GM12878 (cell line): ENCODE measurements around the gene GNB2. TPM values are rescaled to one million over a fixed set of nuclear protein-coding genes. Genes with fewer than 3 reads are reported as not detected.

Experiments used
- ATAC-seq: fragments of 200-7000 bp; cut with Tn5 transposase; 3 replicates; pipeline ENCODE4 v1.9.1; 2020; ENCODE audit warnings: mild to moderate bottlenecking, moderate library complexity
- BruUV-seq: library from RNA; stranded (reverse); fragments of 400-500 nt; replicated peaks from 2 replicates; lab custom pipeline; 2021; lab: Mats Ljungman, UMichigan
- CTCF ChIA-PET: fragments of 300-600 bp; sonication (Branson Sonifier 250); formaldehyde crosslinking; extraction: SDS; loops from one replicate; lab custom pipeline; 2021; ENCODE audit warnings: inconsistent platforms; lab: Yijun Ruan, JAX
- POLR2A ChIA-PET: fragments of 350-600 bp; formaldehyde crosslinking; extraction: SDS; loops from one replicate; lab custom pipeline; 2021; ENCODE audit warnings: inconsistent platforms; lab: Charles Lee
- RAD21 ChIA-PET: fragments of 300-600 bp; sonication (Branson Sonifier 250); formaldehyde crosslinking; loops from one replicate; lab custom pipeline; 2023; ENCODE audit warnings: antibody characterized with exemption; ENCODE audit not compliant: unreplicated experiment; lab: Charles Lee
- SMC1A ChIA-PET: fragments of 300-600 bp; sonication (Branson Sonifier 250); formaldehyde crosslinking; loops from one replicate; lab custom pipeline; 2023; ENCODE audit not compliant: unreplicated experiment, uncharacterized antibody; lab: Charles Lee
- DNase-seq: peaks from one replicate; pipeline ENCODE4 v3.0.0-alpha.2; 2011; ENCODE audit warnings: low read depth, low spot score
- FAIRE-seq: peaks from 3 replicates; lab custom pipeline; 2011; peaks lifted over from hg19 to GRCh38; lab: Jason Lieb, UNC
- H2AFZ ChIP-seq: 2 replicates; pipeline ENCODE4 v1.6.0; 2011; ENCODE audit warnings: low read depth, low read length, control low read depth; ENCODE audit not compliant: control insufficient read depth
- H3K27ac ChIP-seq: 2 replicates; pipeline ENCODE4 v1.5.1; 2011; ENCODE audit warnings: control low read depth; ENCODE audit not compliant: control insufficient read depth, insufficient read depth
- H3K27me3 ChIP-seq, 2 experiments: replicated peaks in 1 of 2; 2 replicates each; pipeline versions ENCODE4 v1.6.0 to v1.6.1; 2011; ENCODE audit warnings: low read length in 1 of 2; ENCODE audit not compliant: control insufficient read depth in 2 of 2, insufficient read depth in 2 of 2
- H3K36me3 ChIP-seq, 2 experiments: 2 replicates each; pipeline ENCODE4 v1.5.1; 2011; ENCODE audit warnings: low read length in 1 of 2; ENCODE audit not compliant: control insufficient read depth in 2 of 2, insufficient read depth in 2 of 2
- H3K4me1 ChIP-seq: 2 replicates; pipeline ENCODE4 v1.6.1; 2011; ENCODE audit warnings: mild to moderate bottlenecking, low read length, moderate library complexity, mixed read lengths; ENCODE audit not compliant: control insufficient read depth, insufficient read depth
- H3K4me2 ChIP-seq: 2 replicates; pipeline ENCODE4 v1.6.0; 2011; ENCODE audit warnings: control low read depth; ENCODE audit not compliant: control insufficient read depth, insufficient read depth
- H3K4me3 ChIP-seq: fragments of 200-600 bp; sonication (generic); 2 replicates; pipeline ENCODE4 v1.5.1; 2016
- H3K79me2 ChIP-seq: 2 replicates; pipeline ENCODE4 v1.6.0; 2011; ENCODE audit warnings: low read length; ENCODE audit not compliant: control insufficient read depth, insufficient read depth
- H3K9ac ChIP-seq: 2 replicates; pipeline ENCODE4 v1.8.0; 2011; ENCODE audit warnings: low read length, control low read depth, mixed read lengths; ENCODE audit not compliant: control insufficient read depth, insufficient read depth
- H3K9me3 ChIP-seq: replicated peaks from 3 replicates; pipeline ENCODE4 v1.5.1; 2011; ENCODE audit warnings: mild to moderate bottlenecking, low read length; ENCODE audit not compliant: control insufficient read depth, insufficient read depth
- H4K20me1 ChIP-seq: 2 replicates; pipeline ENCODE4 v1.6.0; 2011; ENCODE audit not compliant: control insufficient read depth, insufficient read depth
- BCLAF1 ChIP-seq: fragments of 450-650 bp; IDR thresholded peaks from 2 replicates; pipeline ENCODE4 v1.6.1; 2017; ENCODE audit warnings: antibody characterized with exemption, mild to moderate bottlenecking, moderate library complexity
- CBFB ChIP-seq: IDR thresholded peaks from 2 replicates; pipeline ENCODE4 v1.6.1; 2016; ENCODE audit warnings: antibody characterized with exemption, low read depth
- CREB1 ChIP-seq: IDR thresholded peaks from 2 replicates; pipeline ENCODE4 v1.6.1; 2012; ENCODE audit warnings: low read depth, mild to moderate bottlenecking, inconsistent platforms
- FOXM1 ChIP-seq: IDR thresholded peaks from 2 replicates; pipeline ENCODE4 v1.6.1; 2012; ENCODE audit warnings: low read depth, mild to moderate bottlenecking, inconsistent platforms, low read length, moderate library complexity
- KDM1A ChIP-seq: fragments of 200-600 bp; sonication (generic); IDR thresholded peaks from 2 replicates; pipeline ENCODE4 v1.6.1; 2016; ENCODE audit warnings: borderline replicate concordance
- NR2C2 ChIP-seq: IDR thresholded peaks from 2 replicates; pipeline ENCODE4 v1.6.1; 2011; ENCODE audit warnings: borderline replicate concordance, low read depth; ENCODE audit not compliant: control insufficient read depth, insufficient read length
- NR2F1 ChIP-seq: fragments of 450-650 bp; conservative IDR thresholded peaks from 2 replicates; pipeline ENCODE4 v1.6.1; 2017; ENCODE audit warnings: mild to moderate bottlenecking
- POLR2AphosphoS2 ChIP-seq: IDR thresholded peaks from 2 replicates; pipeline ENCODE4 v1.6.1; 2011; ENCODE audit warnings: low read depth, mild to moderate bottlenecking, low read length, improper control_type of control experiment, moderate library complexity
- RELB ChIP-seq: fragments of 450-650 bp; IDR thresholded peaks from 2 replicates; pipeline ENCODE4 v1.6.1; 2017; ENCODE audit warnings: low read depth, mild to moderate bottlenecking, moderate library complexity
- RFX5 ChIP-seq: IDR thresholded peaks from 2 replicates; pipeline ENCODE4 v1.6.1; 2011; ENCODE audit warnings: low read depth, low read length, improper control_type of control experiment
- WRNIP1 ChIP-seq: IDR thresholded peaks from 2 replicates; pipeline ENCODE4 v1.6.1; 2011; ENCODE audit warnings: low read depth, low read length, improper control_type of control experiment, borderline replicate concordance
- YY1 ChIP-seq: IDR thresholded peaks from 2 replicates; pipeline ENCODE4 v1.6.1; 2011; ENCODE audit warnings: low read depth, mild to moderate bottlenecking, low read length
- WGBS: methylation state at CpG from one replicate; pipeline ENCODE4 v1.1.6; 2016; ENCODE audit warnings: low lambda C conversion rate; ENCODE audit not compliant: insufficient replicate concordance, insufficient coverage; ENCODE audit errors: missing lambda C conversion rate; 5-methylcytosine and 5-hydroxymethylcytosine counted together
- in situ Hi-C: fragments of 300-500 bp; cut with MboI; formaldehyde crosslinking; loops from 9 replicates; pipeline ENCODE4 v1.14.3; 2018; ENCODE audit warnings: mixed read lengths
- intact Hi-C: fragments of 100-400 bp; cut with micrococcal nuclease; formaldehyde crosslinking; loops from one replicate; pipeline ENCODE4 v1.14.2; 2022; ENCODE audit not compliant: unreplicated experiment
- polyA plus RNA-seq, 11 experiments: library from polyadenylated mRNA; depleted of rRNA in 4 of 11; unstranded in 6 of 11; stranded (reverse) in 5 of 11; fragments of >200 nt; fragmentation: Nextera tagmentation in 4 of 11; fragmentation: Illumina TruSeq in 1 of 11; extraction: Ambion mirVana in 4 of 11; extraction: Trizol in 1 of 11; gene quantifications; 1 replicate in 1 of 11; 2 replicates in 10 of 11; pipeline versions ENCODE4 v1.2.1 to v1.2.3, GENCODE V29; 2011 to 2016; ENCODE audit warnings: inconsistent platforms in 2 of 11, missing spikeins in 2 of 11, low read depth in 1 of 11
- total RNA-seq, 4 experiments: library from RNA; depleted of rRNA in 3 of 4; stranded (reverse); fragments of >200 nt in 3 of 4; fragmentation: Illumina TruSeq in 1 of 4; extraction: Trizol in 1 of 4; gene quantifications; 2 replicates each; pipeline versions ENCODE4 v1.2.1 to v1.2.3, GENCODE V29; 2013 to 2021

GNB2 gene
- total and polyA plus RNA-seq, 10 of the 15 experiments (the other 5 are each of a cell fraction or from before 2014, with no cell fraction given) = 0.35 to 175 (median 59.7) TPM

GRCh38 chr7:100711369-100711768 lies 37.8 kb downstream of the GNB2 start:
- ATAC-seq (no peak), FAIRE-seq (no peak), DNase-seq (no peak)
- ChIA-PET CTCF (interaction anchor here (1.3 to 1.7 kb wide), 2 partner anchors 19 to 141 kb away, joined by 4 to 6 read pairs; partner anchors contain the start of gene SLC12A9), RAD21 (no interaction called here), POLR2A (interaction anchor here (0.5 kb wide), 1 partner anchor 118 kb away, joined by 3 read pairs; no protein-coding TSS in a partner anchor), SMC1A (interaction anchor here (1.2 kb wide), 1 partner anchor 130 kb away, joined by 3 read pairs; no protein-coding TSS in a partner anchor)
- H4K20me1 ChIP-seq = no peaks in the 10 kb centered on the region
- no peaks in the 10 kb centered on the region for H3K9me3 ChIP-seq
- H3K79me2 ChIP-seq = peaks cover 11% of the 10 kb centered on the region
- peaks cover 8% of the 10 kb centered on the region for H3K4me1 ChIP-seq
- WGBS = 99% methylated on average over 11 of the region's 11 CpGs
- no peak overlapping the region for H3K4me3 ChIP-seq
- BruUV-seq = no TSS peak
- H2AFZ ChIP-seq = no peak overlapping the region
- H3K4me2 ChIP-seq = no peak overlapping the region
- H3K36me3 ChIP-seq = peaks cover 0 to 5% of the 10 kb centered on the region in 2 experiments; a peak in 2 of 4 replicates
- intact Hi-C loops (no loop called here), in situ Hi-C loops (no loop called here)
- TF ChIP-seq RFX5 = no peak
- TF ChIP-seq NR2C2 = no peak
- TF ChIP-seq NR2F1 = no peak
- no peak for TF ChIP-seq KDM1A
- no peak for TF ChIP-seq CBFB
- H3K27me3 ChIP-seq = no peaks in the 10 kb centered on the region
- no peak overlapping the region for H3K9ac ChIP-seq
- H3K27ac ChIP-seq = no peak overlapping the region

GRCh38 chr7:100714725-100715124 lies 41.2 kb downstream of the GNB2 start:
- ChIA-PET CTCF (interaction anchor here (0.6 to 1.2 kb wide), 2 partner anchors 9 to 11 kb away, joined by 4 to 5 read pairs; partner anchors contain the start of gene POP7), SMC1A (interaction anchor here (0.6 kb wide), 1 partner anchor 11 kb away, joined by 3 read pairs; no protein-coding TSS in a partner anchor), RAD21 (interaction anchor here (0.6 kb wide), 1 partner anchor 269 kb away, joined by 3 read pairs; no protein-coding TSS in a partner anchor), POLR2A (no interaction called here)
- in situ Hi-C loops (no loop called here), intact Hi-C loops (no loop called here)
- no peak overlapping the region for H3K27ac ChIP-seq
- H3K4me2 ChIP-seq = no peak overlapping the region
- H2AFZ ChIP-seq = no peak overlapping the region
- no TSS peak for BruUV-seq
- DNase-seq (no peak), FAIRE-seq (no peak), ATAC-seq (no peak)
- no peaks in the 10 kb centered on the region for H3K9me3 ChIP-seq
- H3K4me3 ChIP-seq = no peak overlapping the region
- no peaks in the 10 kb centered on the region for H3K4me1 ChIP-seq
- no peak overlapping the region for H3K9ac ChIP-seq
- no peaks in the 10 kb centered on the region; a peak in 1 of 4 replicates for H3K27me3 ChIP-seq
- no peaks in the 10 kb centered on the region for H3K79me2 ChIP-seq
- no peaks in the 10 kb centered on the region for H3K36me3 ChIP-seq
- no peaks in the 10 kb centered on the region for H4K20me1 ChIP-seq
- WGBS = 66% methylated on average over 8 of the region's 8 CpGs
- TF ChIP-seq POLR2AphosphoS2 (no peak), WRNIP1 (no peak), YY1 (no peak), CREB1 (no peak), BCLAF1 (no peak), RELB (no peak), FOXM1 (no peak)
